Sigmoid colon (tissue), 4 donors: ENCODE results near the gene COL4A1.

Source experiments
- CTCF ChIP-seq, 4 experiments: fragments of 450-650 bp in 3 of 4; fragments of 200-600 bp in 1 of 4; IDR thresholded peaks; one replicate each; pipeline ENCODE4 v1.5.1; 2016 to 2019; ENCODE audit warnings: antibody characterized with exemption in 4 of 4, mild to moderate bottlenecking in 3 of 4, moderate library complexity in 2 of 4
- POLR2AphosphoS5 ChIP-seq, 4 donors: sonication (generic); formaldehyde crosslinking; IDR thresholded peaks; one replicate each; pipeline ENCODE4 v1.6.1; 2017; ENCODE audit warnings: antibody characterized with exemption in 4 of 4

- TF ChIP-seq CTCF (IDR thresholded peaks at IDR 0.05) (no peak), POLR2AphosphoS5 (IDR thresholded peaks at IDR 0.05) (no peak)
Observed at GRCh38 chr13:110136660-110137585, 170.0 kb downstream of the COL4A1 start.
